T-helper 17 cell (primary cell): Measurements from ENCODE around the gene COPS9. TPM values are rescaled to one million over a fixed set of nuclear protein-coding genes. Genes with fewer than 3 reads are reported as not detected.

Experiments
- ATAC-seq: fragments of 150-1000 bp; cut with Tn5 transposase; 2 replicates; pipeline ENCODE4 v1.10.0; 2021; ENCODE audit warnings: mild to moderate bottlenecking, moderate library complexity
- DNase-seq, 3 donors: peaks; one replicate each; pipeline versions ENCODE4 v3.0.0 to v3.0.0-alpha.2; 2020 to 2021
- H3K9me3 ChIP-seq: one replicate; pipeline ENCODE4 v1.7.0; 2013; ENCODE audit warnings: low read length, mild to moderate bottlenecking; ENCODE audit not compliant: control insufficient read depth, poor library complexity, severe bottlenecking
- H3K27ac Mint-ChIP-seq: one replicate; pipeline ENCODE4 v1.8.0; 2022; ENCODE audit warnings: mild to moderate bottlenecking, moderate library complexity, mixed read lengths
- H3K27me3 Mint-ChIP-seq: one replicate; pipeline ENCODE4 v1.8.0; 2022; ENCODE audit warnings: mixed read lengths
- H3K36me3 Mint-ChIP-seq: one replicate; pipeline ENCODE4 v1.8.0; 2022; ENCODE audit warnings: low read depth, mixed read lengths
- H3K4me1 Mint-ChIP-seq: one replicate; pipeline ENCODE4 v1.8.0; 2022; ENCODE audit warnings: mild to moderate bottlenecking, mixed read lengths
- H3K4me3 Mint-ChIP-seq: one replicate; pipeline ENCODE4 v1.8.0; 2022; ENCODE audit warnings: mild to moderate bottlenecking, moderate library complexity, mixed read lengths
- total RNA-seq, 4 donors: library from RNA in 2 of 4; stranded (reverse) in 2 of 4; gene quantifications; one replicate each; pipeline ENCODE4 v1.2.3 and lab custom pipeline; 2022 to 2026

Gene COPS9
- total RNA-seq, 2 donors from 2014 or later: 65.0 to 74.0 TPM

DNA sequence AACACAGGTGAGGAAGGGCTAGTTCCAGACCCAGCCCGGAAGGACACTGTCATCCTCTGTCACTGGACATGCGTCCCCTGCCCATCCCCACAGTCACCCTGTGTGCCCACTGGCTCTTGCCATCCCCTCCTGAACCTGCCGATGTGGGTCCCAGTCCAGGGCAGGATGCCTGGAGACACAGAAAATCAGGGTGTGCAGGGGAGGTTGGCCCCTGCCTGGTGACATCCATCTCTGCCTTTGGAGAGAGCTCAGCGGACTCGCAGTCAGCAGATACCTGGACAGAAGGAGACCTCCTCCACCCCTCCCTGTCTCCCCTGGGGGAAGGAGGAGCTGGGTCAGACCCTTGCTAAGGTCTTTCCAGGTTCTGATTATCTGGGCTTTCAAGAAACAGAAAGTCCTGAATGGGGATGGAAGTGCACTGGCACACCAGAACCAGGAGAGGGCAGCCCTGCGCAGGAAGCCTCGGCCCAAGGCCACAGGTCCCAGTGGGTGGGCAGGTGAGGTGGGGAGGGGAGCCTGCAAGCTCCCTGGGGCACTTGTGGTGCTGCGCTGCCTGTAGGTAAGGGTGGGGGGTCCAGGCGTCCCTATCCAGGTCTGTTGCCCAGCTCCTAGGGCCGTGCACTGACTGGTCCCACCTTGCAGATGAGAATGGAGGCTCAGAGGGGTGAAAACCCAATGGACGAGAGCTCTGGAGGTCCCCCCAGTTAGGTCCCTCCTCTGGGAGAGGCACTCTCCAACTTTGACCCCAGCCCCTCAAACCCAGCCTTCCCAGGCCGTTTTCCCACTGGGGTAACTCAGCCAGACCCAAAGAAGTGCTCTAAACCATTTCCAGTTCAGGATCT lies 14.1 kb upstream of the COPS9 start:
- H3K4me1 Mint-ChIP-seq: no peaks in the 10 kb centered on the region
- H3K4me3 Mint-ChIP-seq: no peak overlapping the region
- H3K9me3 ChIP-seq: peaks cover 4% of the 10 kb centered on the region
- peaks cover 25% of the 10 kb centered on the region for H3K27me3 Mint-ChIP-seq
- H3K36me3 Mint-ChIP-seq: peaks cover 5% of the 10 kb centered on the region
- DNase-seq (peak in 1 of 3 donors; percentile 20), ATAC-seq (peak; percentile 68)
- H3K27ac Mint-ChIP-seq: no peak overlapping the region

DNA sequence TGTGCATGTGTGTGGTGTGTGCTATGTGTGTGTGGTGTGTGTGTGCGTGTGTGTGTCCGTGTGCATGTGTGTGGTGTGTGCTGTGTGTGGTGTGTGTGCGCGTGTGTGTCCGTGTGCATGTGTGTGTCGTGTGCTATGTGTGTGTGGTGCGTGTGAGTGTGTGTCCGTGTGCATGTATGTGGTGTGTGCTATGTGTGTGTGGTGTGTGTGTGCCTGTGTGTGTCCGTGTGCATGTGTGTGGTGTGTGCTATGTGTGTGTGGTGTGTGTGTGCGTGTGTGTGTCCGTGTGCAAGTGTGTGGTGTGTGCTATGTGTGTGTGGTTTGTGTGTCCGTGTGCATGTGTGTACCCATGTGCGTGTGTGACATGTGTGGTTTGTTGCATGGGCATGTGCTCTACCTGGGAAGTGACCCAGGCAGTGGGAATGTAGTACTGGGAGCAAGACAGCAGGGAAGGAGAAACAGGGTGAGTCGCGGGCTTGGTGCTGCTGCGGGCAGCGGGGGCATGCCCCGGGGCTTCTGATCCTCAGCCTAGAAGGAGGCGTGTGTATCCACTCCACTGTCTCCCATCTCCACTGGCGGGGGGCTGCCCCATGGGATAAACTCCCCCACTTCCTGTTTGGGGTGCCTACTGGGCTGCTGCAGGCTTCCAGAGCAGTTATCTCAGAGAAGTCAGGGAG lies 11.9 kb upstream of the COPS9 start:
- no peak for ATAC-seq
- no peak overlapping the region for H3K4me3 Mint-ChIP-seq

DNA sequence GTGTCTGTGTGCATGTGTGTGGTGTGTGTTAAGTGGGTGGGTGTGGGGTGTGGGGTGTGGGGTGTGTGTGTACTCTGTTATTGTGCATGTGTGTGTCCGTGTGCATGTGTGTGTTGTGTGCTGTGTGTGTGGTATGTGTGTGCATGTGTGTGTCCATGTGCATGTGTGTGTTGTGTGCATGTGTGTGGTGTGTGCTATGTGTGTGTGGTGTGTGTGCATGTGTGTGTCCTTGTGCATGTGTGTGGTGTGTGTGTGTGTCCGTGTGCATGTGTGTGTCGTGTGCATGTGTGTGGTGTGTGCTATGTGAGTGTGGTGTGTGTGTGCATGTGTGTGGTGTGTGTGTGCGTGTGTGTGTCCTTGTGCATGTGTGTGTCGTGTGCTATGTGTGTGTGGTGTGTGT lies 11.3 kb upstream of the COPS9 start:
- H3K9me3 ChIP-seq: no peaks in the 10 kb centered on the region
- no peak for DNase-seq
- Mint-ChIP-seq H3K36me3 (peaks cover 5% of the 10 kb centered on the region), H3K27ac (no peak overlapping the region), H3K4me3 (no peak overlapping the region), H3K4me1 (no peaks in the 10 kb centered on the region), H3K27me3 (peaks cover 15% of the 10 kb centered on the region)
- no peak for ATAC-seq

More for the DNA sequence above, 11.9 kb upstream of the COPS9 start:
- H3K4me1 Mint-ChIP-seq: no peaks in the 10 kb centered on the region
- no peak overlapping the region for H3K27ac Mint-ChIP-seq
- H3K36me3 Mint-ChIP-seq: peaks cover 5% of the 10 kb centered on the region
- DNase-seq: no peak
- H3K27me3 Mint-ChIP-seq: peaks cover 13% of the 10 kb centered on the region
- H3K9me3 ChIP-seq: peaks cover 3% of the 10 kb centered on the region

DNA sequence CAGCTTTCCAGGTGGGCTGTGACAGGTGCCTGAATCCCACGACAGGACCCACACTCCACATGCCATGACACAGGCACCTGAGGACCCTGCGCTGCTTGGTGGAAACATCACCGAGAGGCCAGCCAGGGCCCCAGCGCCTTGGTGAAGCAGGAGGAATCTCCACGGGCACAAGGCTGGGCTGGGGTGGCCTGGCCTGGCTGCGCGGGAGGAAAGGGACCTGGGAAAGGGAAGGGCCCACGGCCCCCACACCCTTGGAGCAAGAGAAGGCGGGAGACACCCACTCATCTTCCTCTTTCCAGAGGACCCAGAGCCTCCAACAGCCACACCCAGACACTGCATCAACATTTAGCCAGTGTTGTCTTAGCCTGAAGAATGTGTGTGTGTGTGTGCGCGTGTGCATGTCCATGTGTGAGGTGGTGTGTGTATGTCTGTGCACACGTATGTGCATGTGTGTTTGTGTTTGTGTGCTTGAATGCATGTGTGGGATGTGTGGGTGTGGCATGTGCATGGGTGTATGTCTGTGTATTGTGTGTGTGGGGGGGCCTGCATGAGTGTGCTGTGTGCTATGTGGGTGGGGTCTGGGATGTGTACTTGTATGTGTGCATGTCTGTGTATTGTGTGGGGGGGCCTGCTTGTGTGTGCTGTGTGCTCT lies 10.6 kb upstream of the COPS9 start:
- no peaks in the 10 kb centered on the region for H3K9me3 ChIP-seq
- H3K27ac Mint-ChIP-seq: no peak overlapping the region
- no peaks in the 10 kb centered on the region for H3K4me1 Mint-ChIP-seq
- ATAC-seq (no peak), DNase-seq (no peak)
- H3K27me3 Mint-ChIP-seq: peaks cover 15% of the 10 kb centered on the region
- H3K4me3 Mint-ChIP-seq: no peak overlapping the region
- H3K36me3 Mint-ChIP-seq: peaks cover 3% of the 10 kb centered on the region

DNA sequence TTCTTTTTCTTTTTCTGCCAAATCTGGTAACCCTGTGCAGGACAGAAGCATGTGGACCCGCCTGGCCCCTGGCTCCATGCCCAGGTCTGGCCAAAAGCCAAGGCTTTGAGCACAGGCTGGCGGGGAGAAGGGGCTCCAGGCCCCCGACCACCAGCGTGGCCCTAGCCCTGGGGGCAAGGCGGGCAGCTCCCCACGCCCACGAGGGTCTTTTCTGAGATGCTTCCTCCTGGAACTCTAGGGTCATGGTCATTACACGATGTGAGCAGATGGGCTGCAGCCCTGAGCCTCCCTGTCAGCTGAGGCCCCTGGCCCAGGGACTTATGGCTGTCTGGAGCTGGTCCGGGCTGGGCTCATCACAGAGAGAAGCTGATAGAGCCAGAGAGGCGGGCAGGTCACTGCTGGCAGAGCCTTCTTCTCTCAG lies 10.0 kb upstream of the COPS9 start:
- ATAC-seq (no peak), DNase-seq (no peak)
- Mint-ChIP-seq H3K4me1 (no peaks in the 10 kb centered on the region), H3K36me3 (peaks cover 2% of the 10 kb centered on the region), H3K27me3 (peaks cover 16% of the 10 kb centered on the region), H3K27ac (no peak overlapping the region), H3K4me3 (no peak overlapping the region)
- no peaks in the 10 kb centered on the region for H3K9me3 ChIP-seq

DNA sequence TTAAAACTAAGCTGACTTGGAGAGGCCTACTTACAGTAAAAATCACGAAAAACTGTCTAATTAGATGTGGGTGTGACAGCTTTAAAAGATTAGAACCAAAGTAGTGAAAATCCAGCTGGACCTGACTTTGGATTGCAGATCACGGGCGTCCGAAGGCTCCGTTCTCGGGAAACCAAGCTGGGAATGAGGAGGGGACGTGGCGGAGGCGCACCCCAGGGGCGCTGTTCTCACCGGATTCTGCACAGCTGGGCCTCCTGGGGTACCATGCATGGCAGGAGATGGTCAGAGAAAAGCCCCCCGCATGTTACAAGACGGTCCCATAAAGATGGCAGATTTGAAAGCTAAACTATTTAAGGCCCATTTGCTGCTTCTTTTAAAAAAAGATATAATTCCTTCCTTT lies 9.4 kb upstream of the COPS9 start:
- no peak for ATAC-seq
- Mint-ChIP-seq H3K4me1 (no peaks in the 10 kb centered on the region), H3K4me3 (no peak overlapping the region), H3K36me3 (peaks cover 2% of the 10 kb centered on the region), H3K27me3 (peaks cover 16% of the 10 kb centered on the region), H3K27ac (no peak overlapping the region)
- no peak for DNase-seq
- H3K9me3 ChIP-seq: no peaks in the 10 kb centered on the region

DNA sequence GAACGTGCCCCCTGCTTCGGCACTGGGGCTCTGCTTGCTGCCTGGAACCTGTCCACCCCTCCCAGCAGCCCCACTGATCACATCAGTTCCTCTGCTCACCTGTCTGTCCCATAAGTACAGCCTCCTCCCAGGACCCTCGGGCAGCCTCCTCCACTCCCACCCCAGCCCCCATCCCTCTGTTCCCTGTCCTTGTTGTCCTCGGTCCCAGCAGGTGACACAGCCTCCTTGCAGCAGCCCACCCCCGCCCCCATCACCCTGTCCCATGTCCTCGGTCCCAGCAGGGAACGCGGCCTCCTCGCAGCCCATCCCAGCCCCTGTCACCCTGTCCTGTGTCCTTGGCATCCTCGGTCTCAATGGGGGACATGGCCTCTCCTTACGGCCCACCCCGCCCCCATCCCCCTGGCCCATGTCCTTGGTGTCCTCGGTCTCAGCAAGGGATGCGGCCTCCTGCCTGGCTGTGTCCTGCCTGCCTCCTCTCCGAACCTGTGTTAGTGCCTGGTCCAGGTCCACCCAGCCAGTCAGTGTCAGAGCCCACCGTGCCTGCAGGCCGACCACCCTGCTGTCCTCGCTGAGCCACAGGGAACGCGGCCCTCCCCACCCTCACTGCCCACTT lies 8.7 kb upstream of the COPS9 start:
- Mint-ChIP-seq H3K4me3 (no peak overlapping the region), H3K36me3 (peaks cover 2% of the 10 kb centered on the region), H3K27me3 (peaks cover 16% of the 10 kb centered on the region), H3K27ac (no peak overlapping the region), H3K4me1 (no peaks in the 10 kb centered on the region)
- H3K9me3 ChIP-seq: no peaks in the 10 kb centered on the region
- no peak for DNase-seq
- ATAC-seq: no peak

DNA sequence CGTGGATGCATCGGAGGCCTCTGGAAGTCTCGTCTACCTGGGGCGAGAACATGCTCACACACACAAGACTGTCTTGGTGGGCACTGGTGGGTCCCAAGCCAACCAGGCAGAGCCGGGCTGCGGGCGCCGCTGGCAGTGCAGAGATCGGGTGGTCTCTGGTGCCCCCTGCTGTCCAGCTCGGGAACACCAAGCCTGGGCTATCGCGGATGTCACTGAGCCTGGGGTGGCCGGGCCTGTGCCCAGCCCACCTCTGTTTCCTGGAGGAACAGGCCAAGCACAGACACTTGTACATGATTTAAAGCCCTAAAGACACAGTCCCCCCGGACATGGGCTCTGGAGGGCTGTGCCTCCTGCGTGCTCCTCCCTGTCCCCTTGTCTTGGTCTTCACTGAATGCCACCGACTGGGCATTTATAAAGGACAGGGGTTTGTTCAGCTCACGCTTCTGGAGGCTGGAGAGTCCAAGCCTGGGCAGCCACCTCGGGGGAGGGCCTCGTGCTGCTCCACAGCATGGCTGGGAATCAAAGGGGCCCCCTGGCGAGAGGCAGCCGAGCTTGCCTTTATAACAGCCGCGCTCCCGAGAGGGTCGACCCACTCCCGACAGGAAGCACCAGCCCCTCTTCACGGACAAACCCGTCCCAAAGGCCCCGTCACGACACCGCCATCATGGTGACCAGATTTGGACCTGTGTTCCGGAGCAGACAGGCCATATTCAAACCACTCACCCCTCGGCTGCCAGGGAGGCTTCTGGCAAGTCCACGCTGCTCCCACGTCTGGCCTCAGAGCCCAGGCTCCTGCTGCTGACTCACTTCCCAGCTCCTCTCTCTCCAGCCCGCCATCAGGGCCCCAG lies 7.9 kb upstream of the COPS9 start:
- peak; percentile 68 to 87 (median 72) for DNase-seq
- Mint-ChIP-seq H3K27me3 (peaks cover 16% of the 10 kb centered on the region), H3K4me1 (no peaks in the 10 kb centered on the region), H3K36me3 (peaks cover 2% of the 10 kb centered on the region), H3K27ac (no peak overlapping the region), H3K4me3 (no peak overlapping the region)
- H3K9me3 ChIP-seq: no peaks in the 10 kb centered on the region
- peak; percentile 95 for ATAC-seq

DNA sequence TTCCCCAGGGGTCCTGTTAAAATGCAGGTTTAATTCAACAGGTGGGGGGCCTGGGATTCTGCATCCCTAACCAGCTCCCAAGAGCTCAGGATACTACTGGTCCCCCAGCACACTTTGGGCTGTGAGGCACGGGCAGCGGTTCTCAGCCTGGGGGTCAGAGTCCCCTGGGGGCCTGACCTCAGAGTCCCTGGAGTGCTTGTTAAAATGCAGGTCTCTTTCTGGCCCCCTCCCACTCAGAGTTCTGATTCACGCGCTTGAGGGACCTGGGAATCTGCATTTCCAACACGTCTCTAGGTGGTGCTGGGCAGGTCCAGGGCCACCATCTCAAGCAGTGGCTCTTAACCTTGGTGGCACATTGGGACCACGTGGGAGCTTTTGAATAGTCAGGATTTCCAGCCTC lies 7.2 kb upstream of the COPS9 start:
- H3K27me3 Mint-ChIP-seq: peaks cover 16% of the 10 kb centered on the region
- H3K4me1 Mint-ChIP-seq: no peaks in the 10 kb centered on the region
- H3K36me3 Mint-ChIP-seq: peaks cover 2% of the 10 kb centered on the region
- no peak overlapping the region for H3K4me3 Mint-ChIP-seq
- no peak overlapping the region for H3K27ac Mint-ChIP-seq
- H3K9me3 ChIP-seq: no peaks in the 10 kb centered on the region
- DNase-seq: no peak
- no peak for ATAC-seq

DNA sequence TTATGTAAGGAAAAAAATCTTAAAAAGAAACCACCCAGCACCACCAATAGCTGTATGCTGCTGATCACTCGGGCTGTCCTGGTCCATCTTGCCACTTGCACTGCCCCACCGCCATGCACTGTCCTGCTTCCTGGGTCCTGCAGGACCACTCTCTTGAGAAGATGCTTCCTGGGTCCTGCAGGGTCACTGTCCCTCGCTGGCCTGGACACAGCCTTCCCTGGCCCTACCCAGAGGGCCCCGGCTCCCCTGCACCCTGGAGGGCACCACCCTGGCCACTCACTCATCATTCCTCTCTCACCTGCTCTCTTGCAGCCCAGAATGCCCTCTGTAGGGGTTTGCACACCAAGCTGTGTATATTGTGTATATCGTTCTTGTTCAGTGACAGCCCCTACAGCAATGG lies 6.8 kb upstream of the COPS9 start:
- Mint-ChIP-seq H3K27ac (no peak overlapping the region), H3K36me3 (peaks cover 2% of the 10 kb centered on the region)

DNA sequence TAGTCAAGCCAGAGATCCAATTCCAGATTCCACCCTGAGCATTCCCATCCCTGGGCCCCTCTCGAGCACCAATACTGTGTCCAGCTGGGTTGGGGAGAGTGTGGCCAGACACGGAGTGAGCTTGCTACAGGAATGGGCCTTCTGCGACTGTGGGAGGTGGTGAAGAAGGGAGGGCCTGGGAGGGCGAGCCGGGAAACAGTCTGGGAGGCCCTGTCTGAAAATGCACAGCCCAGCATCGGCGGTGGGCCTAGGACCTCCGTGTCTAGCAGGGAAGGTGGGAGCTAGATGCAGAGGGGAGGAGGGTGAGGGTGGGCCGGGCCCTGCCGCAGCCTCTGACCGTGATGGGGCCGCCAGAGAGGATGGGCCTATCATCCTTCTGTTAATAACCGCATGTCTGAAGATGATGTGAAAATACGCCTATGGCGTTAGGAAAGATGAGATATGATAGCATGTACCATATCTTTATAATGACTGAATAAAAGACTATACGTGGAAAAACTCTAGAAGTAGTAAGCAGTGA lies 6.2 kb upstream of the COPS9 start:
- peaks cover under 1% of the 10 kb centered on the region for H3K4me1 Mint-ChIP-seq
- H3K27me3 Mint-ChIP-seq: peaks cover 16% of the 10 kb centered on the region
- no peaks in the 10 kb centered on the region for H3K9me3 ChIP-seq
- H3K4me3 Mint-ChIP-seq: no peak overlapping the region
- no peak overlapping the region for H3K27ac Mint-ChIP-seq
- H3K36me3 Mint-ChIP-seq: peaks cover 2% of the 10 kb centered on the region
- DNase-seq (no peak), ATAC-seq (no peak)

More for the DNA sequence above, 6.8 kb upstream of the COPS9 start:
- DNase-seq: no peak
- no peak for ATAC-seq
- Mint-ChIP-seq H3K4me3 (no peak overlapping the region), H3K27me3 (peaks cover 16% of the 10 kb centered on the region), H3K4me1 (no peaks in the 10 kb centered on the region)
- H3K9me3 ChIP-seq: no peaks in the 10 kb centered on the region

DNA sequence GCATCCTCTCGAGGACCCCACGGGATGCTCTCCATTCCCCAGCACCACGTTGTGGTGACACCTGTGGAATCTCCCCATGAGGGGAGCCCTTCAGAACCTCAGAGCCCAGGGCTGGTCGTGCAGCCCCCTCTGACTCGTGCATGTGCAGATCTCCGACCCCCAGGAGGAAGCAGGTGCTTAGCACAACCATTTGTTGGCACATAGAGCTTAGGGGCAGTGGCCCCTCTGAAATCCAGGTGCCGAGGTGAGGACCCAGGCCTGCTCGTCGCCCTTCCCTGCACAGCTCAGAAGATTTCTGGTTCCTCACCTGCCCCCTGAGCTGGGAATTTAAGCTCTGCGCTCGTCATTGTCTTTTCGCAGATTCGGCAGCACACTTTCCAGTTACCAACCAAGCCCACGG lies 5.6 kb upstream of the COPS9 start:
- Mint-ChIP-seq H3K27ac (no peak overlapping the region), H3K4me3 (no peak overlapping the region), H3K27me3 (peaks cover 16% of the 10 kb centered on the region), H3K4me1 (peaks cover 5% of the 10 kb centered on the region), H3K36me3 (no peaks in the 10 kb centered on the region)
- no peaks in the 10 kb centered on the region for H3K9me3 ChIP-seq
- DNase-seq (no peak), ATAC-seq (no peak)
